Activated CD4-positive, alpha-beta T cell treated with anti-CD3 and anti-CD28 coated beads, Interleukin-10, Interleukin-2, amounts not matched to agents 100 ng/mL and 50 ng/mL, durations not matched to agents 16 hours and 8 hours (primary cell): ENCODE data around the gene CSK.

Experiments used
- DNase-seq: peaks from one replicate; pipeline ENCODE4 v3.0.0-alpha.2; 2020

CSK gene

GRCh38 chr15:74845581-74845980 is 63.7 kb downstream of the CSK start:
- DNase-seq, result peak; percentile 61

- DNase-seq, result no peak
These were observed 65.6 kb downstream of the CSK start for GRCh38 chr15:74847432-74847831.

- no peak for DNase-seq
These were observed 68.5 kb downstream of the CSK start for GRCh38 chr15:74850393-74850792.

- no peak for DNase-seq
These were observed 70.1 kb downstream of the CSK start for GRCh38 chr15:74851960-74852359.
